B cell (primary cell): Measurements from ENCODE around the gene MMRN2. TPM values are rescaled to one million over a fixed set of nuclear protein-coding genes. Genes with fewer than 3 reads are reported as not detected.

Experiments used
- ATAC-seq: fragments of 200-7000 bp; cut with Tn5 transposase; one replicate; pipeline ENCODE4 v1.10.0; 2021; ENCODE audit warnings: low read depth, mild to moderate bottlenecking, moderate number of reproducible peaks, moderate library complexity
- CTCF ChIA-PET: fragments of 350-600 bp; sonication (Branson Sonifier 250); formaldehyde crosslinking; loops from one replicate; lab custom pipeline; 2021; ENCODE audit warnings: antibody characterized with exemption, inconsistent platforms; lab: Charles Lee
- POLR2A ChIA-PET: fragments of 350-600 bp; sonication (Branson Sonifier 250); formaldehyde crosslinking; loops from one replicate; lab custom pipeline; 2021; ENCODE audit warnings: antibody characterized with exemption; lab: Charles Lee
- DNase-seq: peaks from one replicate; pipeline ENCODE4 v3.0.0; 2013
- H2AFZ ChIP-seq: 2 replicates; pipeline ENCODE4 v1.6.1; 2012; ENCODE audit warnings: mild to moderate bottlenecking, low read depth, low read length; ENCODE audit not compliant: insufficient read depth, poor library complexity, severe bottlenecking
- H3K27ac ChIP-seq, 2 donors: 1 replicate in 1 of 2; 2 replicates in 1 of 2; pipeline ENCODE4 v1.5.1; 2012 to 2013; ENCODE audit warnings: low read length in 2 of 2, mild to moderate bottlenecking in 2 of 2, moderate library complexity in 1 of 2
- H3K27me3 ChIP-seq, 4 experiments: fragments of 200-600 bp in 1 of 4; sonication (generic) in 1 of 4; replicated peaks in 1 of 4; 1 replicate in 2 of 4; 2 replicates in 2 of 4; pipeline versions ENCODE4 v1.6.1 to v1.7.0; 2013 to 2016; ENCODE audit warnings: low read length in 3 of 4, mild to moderate bottlenecking in 2 of 4, mixed read lengths in 1 of 4, moderate library complexity in 1 of 4; ENCODE audit not compliant: insufficient read depth in 4 of 4, control insufficient read depth in 3 of 4; ENCODE audit errors: control extremely low read depth in 1 of 4
- H3K36me3 ChIP-seq, 2 experiments: replicated peaks in 1 of 2; 1 replicate in 1 of 2; 2 replicates in 1 of 2; pipeline versions ENCODE4 v1.6.1 to v1.7.1; 2013; ENCODE audit warnings: low read length in 1 of 2; ENCODE audit not compliant: insufficient read depth in 2 of 2, control insufficient read depth in 1 of 2; ENCODE audit errors: control extremely low read depth in 1 of 2, extremely low read depth in 1 of 2
- H3K4me1 ChIP-seq, 2 donors: fragments of 200-600 bp in 1 of 2; sonication (generic) in 1 of 2; 1 replicate in 1 of 2; 2 replicates in 1 of 2; pipeline versions ENCODE4 v1.5.1 to v1.6.1; 2013 to 2017; ENCODE audit warnings: low read length in 2 of 2; ENCODE audit not compliant: control insufficient read depth in 2 of 2, insufficient read depth in 2 of 2
- H3K4me2 ChIP-seq: replicated peaks from 2 replicates; pipeline ENCODE3; 2012; ENCODE audit warnings: mild to moderate bottlenecking, low read depth, low read length; ENCODE audit not compliant: poor library complexity, severe bottlenecking
- H3K4me3 ChIP-seq, 5 experiments: fragments of 200-600 bp in 1 of 5; sonication (generic) in 1 of 5; 1 replicate in 3 of 5; 2 replicates in 2 of 5; pipeline versions ENCODE4 v1.5.1 to v1.7.0; 2011 to 2016; ENCODE audit warnings: low read length in 4 of 5, mild to moderate bottlenecking in 4 of 5, low read depth in 2 of 5, control low read depth in 1 of 5, moderate library complexity in 1 of 5; ENCODE audit not compliant: insufficient read depth in 1 of 5; ENCODE audit errors: control extremely low read depth in 1 of 5, extremely low read depth in 1 of 5
- H3K79me2 ChIP-seq: fragments of 200-600 bp; sonication (generic); one replicate; pipeline ENCODE4 v1.6.0; 2016; ENCODE audit warnings: low read length; ENCODE audit not compliant: control insufficient read depth, insufficient read depth
- H3K9ac ChIP-seq: fragments of 200-600 bp; sonication (generic); 2 replicates; pipeline ENCODE4 v1.6.1; 2017; ENCODE audit warnings: mild to moderate bottlenecking, low read length, moderate library complexity
- H3K9me3 ChIP-seq, 3 donors: one replicate each; pipeline versions ENCODE4 v1.6.1 to v1.7.1; 2013; ENCODE audit warnings: low read length in 2 of 3; ENCODE audit not compliant: control insufficient read depth in 2 of 3, insufficient read depth in 1 of 3; ENCODE audit errors: control extremely low read depth in 1 of 3
- H4K20me1 ChIP-seq: 2 replicates; pipeline ENCODE4 v1.6.0; 2012; ENCODE audit warnings: mild to moderate bottlenecking, low read length; ENCODE audit not compliant: insufficient read depth, control insufficient read depth, poor library complexity, severe bottlenecking
- H3K27ac Mint-ChIP-seq: one replicate; pipeline ENCODE4 v1.8.0; 2021; ENCODE audit warnings: mixed read lengths
- H3K27me3 Mint-ChIP-seq: one replicate; pipeline ENCODE4 v1.8.0; 2021; ENCODE audit warnings: mixed read lengths
- H3K4me1 Mint-ChIP-seq: one replicate; pipeline ENCODE4 v1.8.0; 2021; ENCODE audit warnings: mixed read lengths
- H3K4me3 Mint-ChIP-seq: one replicate; pipeline ENCODE4 v1.8.0; 2021; ENCODE audit warnings: mixed read lengths
- H3K9me3 Mint-ChIP-seq: one replicate; pipeline ENCODE4 v1.8.0; 2022; ENCODE audit warnings: mixed read lengths; ENCODE audit not compliant: insufficient read depth
- CTCF ChIP-seq: fragments of 200-600 bp; IDR thresholded peaks from one replicate; pipeline ENCODE4 v1.8.0; 2022; ENCODE audit warnings: antibody characterized with exemption, mild to moderate bottlenecking
- EZH2 ChIP-seq: IDR thresholded peaks from 2 replicates; pipeline ENCODE4 v1.6.1; 2012; ENCODE audit warnings: borderline replicate concordance, low read depth, mild to moderate bottlenecking, moderate library complexity, low read length; ENCODE audit not compliant: insufficient read depth, poor library complexity, severe bottlenecking
- WGBS: methylation state at CpG from one replicate; pipeline ENCODE4 v1.1.5; 2013; ENCODE audit warnings: missing lambda C conversion rate; ENCODE audit not compliant: insufficient coverage; 5-methylcytosine and 5-hydroxymethylcytosine counted together
- intact Hi-C: fragments of 100-400 bp; cut with micrococcal nuclease; formaldehyde crosslinking; loops from one replicate; pipeline ENCODE4 v1.10.0; 2022
- polyA plus RNA-seq: library from polyadenylated mRNA; depleted of rRNA; stranded (reverse); fragments of >200 nt; gene quantifications from 2 replicates; pipeline ENCODE4 v1.2.3, GENCODE V29; 2012
- total RNA-seq, 2 donors: library from RNA; stranded (reverse); fragments of 120-200 nt in 1 of 2; gene quantifications; 1 replicate in 1 of 2; 2 replicates in 1 of 2; pipeline versions ENCODE4 v1.2.3 to v1.2.4, GENCODE V29; 2013 to 2022

MMRN2 gene
- total and polyA plus RNA-seq, 2 donors (not counting 1 experiment from before 2014, with no cell fraction given): 1.0 to 1.1 TPM

- H3K27me3 ChIP-seq: peaks cover 0 to 5% (median 0%) of the 10 kb centered on the region in 4 experiments
- H3K4me1 ChIP-seq: peaks cover 5 to 7% of the 10 kb centered on the region in 2 donors
- Mint-ChIP-seq H3K27me3 (peaks cover 6% of the 10 kb centered on the region), H3K27ac (no peak overlapping the region), H3K4me3 (no peak overlapping the region), H3K4me1 (peaks cover 7% of the 10 kb centered on the region), H3K9me3 (no peaks in the 10 kb centered on the region)
- CTCF ChIA-PET: no interaction called here
- no peak overlapping the region for H3K9ac ChIP-seq
- POLR2A ChIA-PET: no interaction called here
- no peak overlapping the region for H3K4me2 ChIP-seq
- H3K4me3 ChIP-seq: no peak overlapping the region
- ATAC-seq (no peak), DNase-seq (no peak)
- H2AFZ ChIP-seq: no peak overlapping the region
- H3K36me3 ChIP-seq: no peaks in the 10 kb centered on the region
- H3K79me2 ChIP-seq: no peaks in the 10 kb centered on the region
- WGBS: 100% methylated on average over 1 of the region's 5 CpGs
- no peak for TF ChIP-seq EZH2
- no peak for TF ChIP-seq CTCF
- no peaks in the 10 kb centered on the region for H4K20me1 ChIP-seq
- intact Hi-C loops: no loop called here
- no peak overlapping the region for H3K27ac ChIP-seq
- H3K9me3 ChIP-seq: peaks cover 0 to 7% (median 0%) of the 10 kb centered on the region in 3 donors
Measured at GRCh38 chr10:86976362-86977056, 19.1 kb upstream of the MMRN2 start.

GRCh38 chr10:86974484-86974883, 17.1 kb upstream of the MMRN2 start:
- ChIA-PET CTCF (interaction anchor here (0.8 kb wide), 1 partner anchor 32 kb away, joined by 3 read pairs; no protein-coding TSS in a partner anchor), POLR2A (no interaction called here)
- H3K4me3 ChIP-seq: no peak overlapping the region
- H3K4me1 ChIP-seq: peaks cover 16 to 21% of the 10 kb centered on the region in 2 donors
- H3K27me3 ChIP-seq: peaks cover 0 to 16% (median 7%) of the 10 kb centered on the region in 4 experiments
- H3K4me2 ChIP-seq: no peak overlapping the region
- H3K36me3 ChIP-seq: no peaks in the 10 kb centered on the region
- H4K20me1 ChIP-seq: no peaks in the 10 kb centered on the region
- intact Hi-C loops: no loop called here
- no peak overlapping the region for H3K4me3 Mint-ChIP-seq
- no peaks in the 10 kb centered on the region for H3K9me3 Mint-ChIP-seq
- no peak overlapping the region for H3K27ac Mint-ChIP-seq
- no peak overlapping the region for H3K27ac ChIP-seq
- H3K4me1 Mint-ChIP-seq: peaks cover 17% of the 10 kb centered on the region
- H3K9ac ChIP-seq: no peak overlapping the region
- 100% methylated on average over 4 of the region's 7 CpGs for WGBS
- peaks cover 0 to 16% (median 0%) of the 10 kb centered on the region in 3 donors for H3K9me3 ChIP-seq
- H2AFZ ChIP-seq: no peak overlapping the region
- DNase-seq (no peak), ATAC-seq (no peak)
- peaks cover 11% of the 10 kb centered on the region for H3K27me3 Mint-ChIP-seq
- TF ChIP-seq EZH2 (no peak), CTCF (no peak)
- H3K79me2 ChIP-seq: no peaks in the 10 kb centered on the region
